Measurements from ENCODE around the gene VEGFA.
A peak's percentile ranks its signal among the peaks of the same experiment; 100 is the strongest.

The VEGFA gene

GRCh38 chr6:43769526-43770371, at the start of gene VEGFA:
VEGFA (plus strand) TSS chr6:43770211.
- peak; percentile 83 for DNase-seq (ENCODE audit: low read depth)

GRCh38 chr6:43720999-43721398, 49.0 kb upstream of the VEGFA start:
- no peak for DNase-seq (ENCODE audit: low read depth)

GRCh38 chr6:43722920-43723545, 47.0 kb upstream of the VEGFA start:
- DNase-seq (ENCODE audit: low read depth), result no peak

GRCh38 chr6:43723737-43724295, 46.2 kb upstream of the VEGFA start:
- peak; percentile 54 for DNase-seq (ENCODE audit: low read depth)

- no peak for DNase-seq (ENCODE audit: low read depth)
Measured at GRCh38 chr6:43724354-43724753, 45.7 kb upstream of the VEGFA start.

GRCh38 chr6:43724914-43725642, 44.9 kb upstream of the VEGFA start:
- DNase-seq (ENCODE audit: low read depth), result peak; percentile 63

- no peak for DNase-seq (ENCODE audit: low read depth)
Measured at GRCh38 chr6:43725643-43726580, 44.1 kb upstream of the VEGFA start.

- no peak for DNase-seq (ENCODE audit: low read depth)
Measured at GRCh38 chr6:43727634-43728033, 42.4 kb upstream of the VEGFA start.

- DNase-seq (ENCODE audit: low read depth), result no peak
Measured at GRCh38 chr6:43728586-43728985, 41.4 kb upstream of the VEGFA start.

GRCh38 chr6:43729537-43729936, 40.5 kb upstream of the VEGFA start:
- DNase-seq (ENCODE audit: low read depth), result no peak

- DNase-seq (ENCODE audit: low read depth), result no peak
Measured at GRCh38 chr6:43730634-43731033, 39.4 kb upstream of the VEGFA start.

- DNase-seq (ENCODE audit: low read depth), result no peak
Measured at GRCh38 chr6:43733471-43734293, 36.3 kb upstream of the VEGFA start.

GRCh38 chr6:43734294-43734665, 35.7 kb upstream of the VEGFA start:
- DNase-seq (ENCODE audit: low read depth), result no peak

GRCh38 chr6:43735642-43736199, 34.3 kb upstream of the VEGFA start:
- DNase-seq (ENCODE audit: low read depth), result no peak

- no peak for DNase-seq (ENCODE audit: low read depth)
Measured at GRCh38 chr6:43736211-43736786, 33.7 kb upstream of the VEGFA start.

GRCh38 chr6:43736844-43737243, 33.2 kb upstream of the VEGFA start:
- DNase-seq (ENCODE audit: low read depth), result no peak

- no peak for DNase-seq (ENCODE audit: low read depth)
Measured at GRCh38 chr6:43737272-43738081, 32.5 kb upstream of the VEGFA start.

GRCh38 chr6:43738267-43738676, 31.7 kb upstream of the VEGFA start:
- DNase-seq (ENCODE audit: low read depth), result no peak

All from activated T-cell treated with anti-CD3 and anti-CD28 coated beads for 24 hours (primary cell).